Measurements from ENCODE around the gene WDR1.

GRCh38 chr4:10077483-10078335 lies 38.9 kb downstream of the WDR1 start:
- TF ChIP-seq EP300 (IDR thresholded peaks at IDR 0.05) (no peak), CTCF (IDR thresholded peaks at IDR 0.05) (no peak), POLR2A (IDR thresholded peaks at IDR 0.05; ENCODE audit: low read depth) (no peak), POLR2AphosphoS5 (IDR thresholded peaks at IDR 0.05) (peak in 1 of 2 donors; percentile 36)
